GM18498 (cell line): ENCODE data around the gene EID2B.

Experiments used
- ATAC-seq: cut with Tn5 transposase; IDR thresholded peaks from one replicate; pipeline ENCODE4 v1.9.1; 2021; ENCODE audit warnings: mild to moderate bottlenecking, moderate library complexity; ENCODE audit not compliant: unreplicated experiment

EID2B gene

GRCh38 chr19:39532233-39533002, at the start of gene EID2B:
Gene EID2B (minus strand): TSS chr19:39532852. CDS start chr19:39532802, 50 bp downstream.
- ATAC-seq, result peak; percentile 92

GRCh38 chr19:39582442-39582841, 49.8 kb upstream of the EID2B start:
- ATAC-seq, result no peak

- no peak for ATAC-seq
Observed at GRCh38 chr19:39568604-39569003, 36.0 kb upstream of the EID2B start.

GRCh38 chr19:39566064-39566463, 33.4 kb upstream of the EID2B start:
- ATAC-seq, result no peak

- ATAC-seq, result no peak
Observed at GRCh38 chr19:39563408-39563807, 30.8 kb upstream of the EID2B start.

GRCh38 chr19:39558624-39559117, 26.0 kb upstream of the EID2B start:
- ATAC-seq, result peak; percentile 44

GRCh38 chr19:39557811-39558623, 25.4 kb upstream of the EID2B start:
- ATAC-seq, result peak; percentile 53

- no peak for ATAC-seq
Observed at GRCh38 chr19:39555883-39556282, 23.2 kb upstream of the EID2B start.

GRCh38 chr19:39554701-39555311, 22.2 kb upstream of the EID2B start:
- no peak for ATAC-seq

GRCh38 chr19:39553082-39553652, 20.5 kb upstream of the EID2B start:
- ATAC-seq, result no peak

- no peak for ATAC-seq
Observed at GRCh38 chr19:39550197-39550596, 17.5 kb upstream of the EID2B start.

GRCh38 chr19:39546599-39546998, 13.9 kb upstream of the EID2B start:
- ATAC-seq, result no peak

GRCh38 chr19:39544911-39545310, 12.3 kb upstream of the EID2B start:
- no peak for ATAC-seq

GRCh38 chr19:39544226-39544903, 11.7 kb upstream of the EID2B start:
- ATAC-seq, result no peak

- ATAC-seq, result no peak
Observed at GRCh38 chr19:39543477-39543857, 10.8 kb upstream of the EID2B start.

GRCh38 chr19:39542206-39542605, 9.6 kb upstream of the EID2B start:
- no peak for ATAC-seq

GRCh38 chr19:39540333-39540673, 7.7 kb upstream of the EID2B start:
- no peak for ATAC-seq

GRCh38 chr19:39539518-39540332, 7.1 kb upstream of the EID2B start, which contains the start of gene EID2:
Gene EID2 (minus strand): TSS chr19:39540161. CDS start chr19:39540079, 82 bp downstream.
- ATAC-seq, result peak; percentile 90

- ATAC-seq, result no peak
Observed at GRCh38 chr19:39539165-39539517, 6.5 kb upstream of the EID2B start.

- no peak for ATAC-seq
Observed at GRCh38 chr19:39533791-39534190, 1.1 kb upstream of the EID2B start.
